DMS114 treated with DMSO at 0.1 percent for 48 hours (cell line): ENCODE measurements around the gene CSK.

Source experiments
- DNase-seq: peaks from one replicate; lab custom pipeline; 2025; ENCODE audit not compliant: unreplicated experiment; lab: John Stamatoyannopoulos, UW

CSK gene

GRCh38 chr15:74825866-74826265 lies 44.0 kb downstream of the CSK start:
- no peak for DNase-seq

- no peak for DNase-seq
Observed at GRCh38 chr15:74826364-74826819, 44.5 kb downstream of the CSK start, which contains the start of gene CPLX3. CPLX3 (plus strand) TSS chr15:74826627; CDS start chr15:74826704, 77 bp downstream.

- DNase-seq, result no peak
Observed at GRCh38 chr15:74826921-74827320, 45.0 kb downstream of the CSK start.

GRCh38 chr15:74827614-74828013 lies 45.7 kb downstream of the CSK start:
- no peak for DNase-seq

GRCh38 chr15:74828835-74829234 lies 47.0 kb downstream of the CSK start:
- no peak for DNase-seq

DNA sequence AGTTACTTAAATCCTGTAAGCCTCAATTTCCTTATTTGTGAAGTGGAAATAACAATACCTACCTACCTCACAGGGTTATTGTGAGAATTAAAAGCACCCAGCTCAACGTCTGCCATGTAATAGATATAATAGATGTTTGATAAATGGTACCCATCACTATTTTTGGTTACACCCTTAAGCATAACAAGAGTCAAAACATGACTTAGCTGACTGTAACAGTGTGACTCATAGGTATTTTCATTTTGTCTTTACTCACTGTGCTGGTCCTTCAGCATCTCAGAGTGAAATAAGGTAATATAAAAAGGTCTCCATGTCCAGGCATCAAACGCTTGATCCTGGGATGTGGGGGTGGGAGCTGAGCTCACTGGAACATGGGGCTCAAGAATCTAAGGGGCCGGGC lies 47.6 kb downstream of the CSK start:
- DNase-seq, result no peak

DNA sequence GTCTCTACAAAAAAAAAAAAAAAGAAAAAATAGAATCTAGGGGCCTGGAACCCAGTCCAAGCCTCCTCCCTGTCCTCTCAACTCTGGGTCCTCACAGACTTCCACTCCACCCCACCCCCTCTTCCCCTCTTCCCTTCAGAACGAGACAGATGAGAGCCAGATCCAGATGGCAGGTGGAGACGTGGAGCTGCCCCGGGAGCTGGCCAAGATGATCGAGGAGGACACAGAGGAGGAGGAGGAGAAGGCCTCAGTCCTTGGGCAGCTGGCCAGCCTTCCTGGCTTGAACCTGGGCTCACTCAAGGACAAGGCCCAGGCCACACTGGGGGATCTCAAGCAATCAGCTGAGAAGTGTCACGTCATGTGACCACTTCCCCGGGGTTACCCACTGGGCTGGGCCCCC lies 48.1 kb downstream of the CSK start:
- DNase-seq, result no peak

DNA sequence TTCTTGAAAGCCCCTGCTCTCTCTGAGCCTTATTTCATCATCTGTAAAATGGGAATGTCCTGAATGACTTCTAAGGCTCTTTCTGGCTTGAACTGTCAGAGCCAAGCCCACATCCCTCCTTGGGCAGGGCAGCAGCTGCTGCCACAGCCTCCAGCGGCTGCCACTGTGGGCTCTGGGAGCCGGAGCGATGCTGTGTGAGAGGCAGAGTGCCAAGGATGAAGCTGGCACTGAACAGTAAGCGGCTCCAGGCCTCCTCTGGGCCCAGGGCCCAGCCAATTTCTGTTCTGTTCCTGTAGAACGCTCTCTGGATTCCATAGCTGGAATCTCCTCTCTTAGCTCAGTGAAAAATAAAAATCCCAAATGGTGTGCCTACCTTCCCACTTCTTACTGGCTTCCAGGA lies 49.0 kb downstream of the CSK start:
- DNase-seq, result no peak

DNA sequence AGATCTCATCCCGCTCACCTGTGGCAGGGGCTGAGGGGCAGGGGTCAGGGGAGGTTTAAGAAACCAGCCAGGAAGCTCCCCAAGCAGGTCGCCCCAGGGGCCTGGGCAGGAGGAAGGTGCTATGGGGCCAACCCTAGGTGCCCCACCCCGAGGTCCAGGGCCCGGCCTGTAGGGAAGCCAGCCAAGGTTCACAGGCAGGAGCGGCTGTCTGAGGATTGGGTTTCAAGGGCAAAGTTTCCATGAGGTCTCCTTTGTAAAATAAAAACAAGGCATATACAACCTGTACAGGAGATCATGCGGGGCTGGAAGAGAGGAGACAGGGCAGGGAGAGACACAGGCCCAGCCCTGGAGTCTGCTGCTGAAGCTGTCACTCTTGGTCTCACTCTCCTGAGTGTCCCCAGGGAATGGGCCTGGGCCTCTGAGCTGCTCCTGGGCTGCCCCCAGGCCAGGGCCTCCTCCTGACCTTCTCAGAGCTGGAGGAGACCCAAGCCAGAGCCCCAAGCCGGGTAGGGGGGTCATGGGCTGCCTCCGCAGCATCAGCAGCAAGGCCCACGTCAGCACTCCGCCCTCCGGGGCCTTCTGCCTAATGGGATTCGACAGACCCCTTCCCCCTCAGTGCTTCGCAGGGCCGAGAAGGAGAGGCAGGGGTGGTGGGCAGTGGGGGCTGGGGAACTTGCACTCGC lies 50.1 kb downstream of the CSK start:
- no peak for DNase-seq

DNA sequence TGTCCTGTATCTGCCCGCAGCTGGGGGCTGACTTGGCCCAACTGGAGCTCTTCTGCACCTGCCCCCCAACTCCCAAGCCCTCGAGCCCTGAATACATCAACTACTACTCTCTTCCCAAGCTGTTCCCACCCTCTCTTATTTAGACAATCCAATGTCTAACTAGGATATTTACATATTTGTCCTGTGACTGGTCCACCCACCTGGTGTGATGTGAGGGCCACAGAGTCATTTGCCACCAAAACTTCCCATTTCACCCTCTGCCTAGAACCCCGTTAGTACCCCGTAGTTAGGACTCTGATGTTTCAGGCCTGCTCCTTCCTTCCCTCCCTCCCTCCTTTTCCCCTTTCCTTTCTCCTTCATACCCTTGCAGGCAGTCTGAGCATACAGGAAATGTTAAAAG lies 50.9 kb downstream of the CSK start:
- DNase-seq, result no peak

GRCh38 chr15:74833376-74834107 lies 51.7 kb downstream of the CSK start:
- DNase-seq, result no peak

- DNase-seq, result no peak
Observed at GRCh38 chr15:74835312-74835823, 53.5 kb downstream of the CSK start.

DNA sequence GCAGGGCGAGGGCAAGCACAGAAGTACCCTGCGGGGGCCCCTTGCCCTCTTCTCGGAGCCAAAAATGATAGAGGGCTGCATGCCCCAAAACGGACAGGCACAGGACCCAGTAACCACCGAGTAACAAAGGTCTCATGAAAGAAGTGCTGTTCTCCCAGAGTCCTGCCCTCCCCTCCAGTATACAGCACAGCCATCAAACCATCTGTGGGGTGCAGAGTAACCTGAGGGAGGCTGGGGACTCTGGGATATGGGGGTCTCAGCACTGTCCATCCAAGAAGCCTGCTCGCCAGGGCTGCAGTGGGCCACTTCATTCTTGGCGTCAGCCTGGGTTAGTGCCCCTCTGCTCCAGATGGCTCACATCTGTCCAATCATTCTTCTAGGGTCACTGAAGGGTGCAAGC lies 55.0 kb downstream of the CSK start:
- DNase-seq, result no peak

- DNase-seq, result no peak
Observed at GRCh38 chr15:74837482-74838136, 55.7 kb downstream of the CSK start.

DNA sequence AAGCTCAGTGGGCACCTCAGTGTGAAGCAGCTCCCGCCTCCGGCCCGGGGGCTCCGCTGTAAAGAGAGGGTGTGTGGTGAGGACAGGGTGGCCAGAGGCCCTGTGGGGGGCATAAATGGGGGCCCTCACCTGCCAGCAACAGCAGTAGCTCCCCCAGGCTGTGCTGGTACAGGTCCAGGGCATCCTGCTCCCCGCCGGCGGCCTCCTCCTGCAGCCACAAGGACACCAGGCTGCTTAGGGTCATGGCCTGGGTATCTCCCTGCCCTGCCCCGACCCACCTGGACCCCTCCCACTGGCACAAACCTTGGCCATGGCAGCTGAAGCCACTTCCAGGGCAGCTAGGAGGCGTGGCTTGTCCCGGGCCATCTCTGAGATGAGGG lies 56.2 kb downstream of the CSK start:
- DNase-seq, result no peak

- DNase-seq, result no peak
Observed at GRCh38 chr15:74838746-74839525, 57.1 kb downstream of the CSK start.

GRCh38 chr15:74839526-74840395 lies 57.9 kb downstream of the CSK start:
- DNase-seq, result no peak

DNA sequence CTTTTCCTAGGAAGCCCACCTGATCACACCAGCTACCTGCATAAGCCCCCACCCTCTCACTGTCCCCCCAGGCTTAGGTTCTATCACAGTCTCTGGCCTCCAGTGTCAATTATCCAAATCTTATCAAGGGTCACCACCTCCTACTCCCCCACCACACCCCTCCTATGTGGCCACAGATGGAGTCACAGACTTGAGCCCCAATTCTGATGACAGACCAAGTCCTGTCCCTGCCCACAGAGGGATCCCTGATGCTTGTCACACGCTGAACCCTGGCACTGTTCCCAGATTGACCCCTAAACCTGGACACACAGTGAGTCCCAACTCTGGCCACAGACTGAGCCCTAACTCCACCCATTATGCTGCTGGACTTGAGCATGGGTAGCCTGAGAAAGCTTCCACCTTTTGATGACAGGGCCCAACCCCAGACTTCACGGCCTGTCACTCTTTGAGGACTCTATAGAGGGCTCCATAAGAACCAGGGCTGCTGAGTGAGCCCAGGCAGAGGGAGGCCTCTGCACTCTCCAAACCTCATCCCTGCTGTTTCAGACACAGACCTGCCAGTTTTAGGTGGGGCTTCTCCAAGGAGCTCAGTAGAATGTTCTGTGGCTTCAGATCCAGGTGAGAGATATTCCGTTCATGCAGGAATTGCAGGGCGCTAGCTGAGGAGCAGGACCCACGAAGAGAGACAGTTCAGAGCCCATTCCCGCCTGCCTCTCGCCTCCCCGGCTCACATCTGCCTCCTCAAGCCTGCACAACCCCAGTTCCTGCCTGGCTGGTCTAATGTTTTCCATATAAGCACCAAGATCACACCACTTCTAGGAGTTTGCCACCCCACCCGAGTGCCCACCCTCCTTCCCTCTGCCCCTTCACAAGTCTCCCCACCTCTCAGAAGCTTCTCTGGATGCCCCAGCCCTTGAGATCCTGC lies 59.2 kb downstream of the CSK start:
- DNase-seq, result no peak

GRCh38 chr15:74841891-74842373 lies 60.1 kb downstream of the CSK start:
- no peak for DNase-seq
